22Rv1 (cell line): ENCODE data around the gene SPIC.

Experiments used
- H3K27ac ChIP-seq: fragments of 450-650 bp; 2 replicates; pipeline ENCODE4 v1.5.1; 2017
- ZFX ChIP-seq: fragments of 450-650 bp; IDR thresholded peaks from 2 replicates; pipeline ENCODE4 v1.6.1; 2017; ENCODE audit warnings: antibody characterized with exemption, borderline replicate concordance
- TF ChIP-seq, protein P1 (sequence below): fragments of 450-650 bp; IDR thresholded peaks from 2 replicates; pipeline ENCODE4 v1.5.1; 2017; ENCODE audit warnings: mild to moderate bottlenecking

SPIC gene

DNA sequence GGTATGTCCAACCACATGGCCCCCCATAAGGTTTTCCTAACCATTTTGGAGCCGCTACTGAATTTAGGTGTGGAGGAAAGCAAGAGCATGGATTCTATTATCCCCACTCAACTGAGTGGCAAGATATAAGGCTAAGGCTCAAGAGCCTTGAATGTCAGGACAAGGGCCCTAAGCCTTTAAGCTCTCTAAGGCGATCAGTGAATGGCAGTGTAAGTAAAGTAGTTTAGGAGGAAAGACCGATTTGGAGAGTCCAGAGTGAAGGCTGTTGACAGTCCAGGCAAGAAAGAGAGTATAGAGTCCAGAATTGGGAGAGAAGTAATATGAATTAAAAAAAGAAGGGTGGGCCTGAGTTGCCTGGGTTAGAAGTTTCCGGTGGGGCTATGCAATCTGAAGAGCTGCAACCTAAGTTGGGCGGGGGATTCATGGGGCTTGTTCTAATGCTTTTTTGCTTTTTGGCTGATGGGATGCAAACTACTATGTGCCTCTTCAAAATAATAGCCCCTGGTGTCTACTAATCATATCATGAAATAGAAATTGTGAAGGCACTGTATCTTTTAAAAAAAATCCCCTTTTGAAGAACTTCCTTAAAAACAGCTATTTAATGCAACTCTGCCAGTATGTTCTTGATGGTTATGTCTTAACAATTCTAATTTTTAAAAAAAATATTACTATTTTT is at the start of gene SPIC:
TSS of gene SPIC (plus strand) at position 626 of the 676 bp plus-strand sequence. CDS start 1,569 bp downstream, outside the sequence.
- peak within 1 kb of the TSS; percentile 79 for H3K27ac ChIP-seq
- TF ChIP-seq, protein P1, sequence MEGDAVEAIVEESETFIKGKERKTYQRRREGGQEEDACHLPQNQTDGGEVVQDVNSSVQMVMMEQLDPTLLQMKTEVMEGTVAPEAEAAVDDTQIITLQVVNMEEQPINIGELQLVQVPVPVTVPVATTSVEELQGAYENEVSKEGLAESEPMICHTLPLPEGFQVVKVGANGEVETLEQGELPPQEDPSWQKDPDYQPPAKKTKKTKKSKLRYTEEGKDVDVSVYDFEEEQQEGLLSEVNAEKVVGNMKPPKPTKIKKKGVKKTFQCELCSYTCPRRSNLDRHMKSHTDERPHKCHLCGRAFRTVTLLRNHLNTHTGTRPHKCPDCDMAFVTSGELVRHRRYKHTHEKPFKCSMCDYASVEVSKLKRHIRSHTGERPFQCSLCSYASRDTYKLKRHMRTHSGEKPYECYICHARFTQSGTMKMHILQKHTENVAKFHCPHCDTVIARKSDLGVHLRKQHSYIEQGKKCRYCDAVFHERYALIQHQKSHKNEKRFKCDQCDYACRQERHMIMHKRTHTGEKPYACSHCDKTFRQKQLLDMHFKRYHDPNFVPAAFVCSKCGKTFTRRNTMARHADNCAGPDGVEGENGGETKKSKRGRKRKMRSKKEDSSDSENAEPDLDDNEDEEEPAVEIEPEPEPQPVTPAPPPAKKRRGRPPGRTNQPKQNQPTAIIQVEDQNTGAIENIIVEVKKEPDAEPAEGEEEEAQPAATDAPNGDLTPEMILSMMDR: no peak
- no peak for TF ChIP-seq ZFX

- no peak for TF ChIP-seq ZFX
- TF ChIP-seq, protein P1: no peak
- H3K27ac ChIP-seq: no peak overlapping the region
These were observed 44.7 kb upstream of the SPIC start for GRCh38 chr12:101430456-101430855.

- TF ChIP-seq, protein P1: no peak
- no peak for TF ChIP-seq ZFX
- no peak overlapping the region for H3K27ac ChIP-seq
These were observed 39.0 kb upstream of the SPIC start for GRCh38 chr12:101436136-101436535.

DNA sequence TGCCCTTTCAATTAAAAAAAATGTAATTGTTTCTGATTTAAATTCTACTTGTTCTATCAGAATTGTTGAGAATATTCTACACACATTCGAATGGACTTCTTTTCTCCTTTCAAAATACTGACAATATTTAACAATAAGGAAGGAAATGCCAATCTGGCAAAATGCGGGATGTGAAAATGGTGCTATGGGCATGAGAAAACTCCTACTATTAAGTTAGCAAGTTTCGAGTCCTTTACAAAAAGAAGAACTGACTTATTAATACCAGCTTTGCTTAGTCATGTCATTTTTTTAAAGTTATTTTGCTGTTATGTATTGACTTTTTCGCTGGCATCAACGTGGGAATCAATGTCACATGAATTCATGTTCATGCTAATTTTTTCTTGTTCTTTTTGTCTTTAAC is 35.9 kb upstream of the SPIC start:
- no peak for TF ChIP-seq ZFX
- TF ChIP-seq, protein P1: no peak

DNA sequence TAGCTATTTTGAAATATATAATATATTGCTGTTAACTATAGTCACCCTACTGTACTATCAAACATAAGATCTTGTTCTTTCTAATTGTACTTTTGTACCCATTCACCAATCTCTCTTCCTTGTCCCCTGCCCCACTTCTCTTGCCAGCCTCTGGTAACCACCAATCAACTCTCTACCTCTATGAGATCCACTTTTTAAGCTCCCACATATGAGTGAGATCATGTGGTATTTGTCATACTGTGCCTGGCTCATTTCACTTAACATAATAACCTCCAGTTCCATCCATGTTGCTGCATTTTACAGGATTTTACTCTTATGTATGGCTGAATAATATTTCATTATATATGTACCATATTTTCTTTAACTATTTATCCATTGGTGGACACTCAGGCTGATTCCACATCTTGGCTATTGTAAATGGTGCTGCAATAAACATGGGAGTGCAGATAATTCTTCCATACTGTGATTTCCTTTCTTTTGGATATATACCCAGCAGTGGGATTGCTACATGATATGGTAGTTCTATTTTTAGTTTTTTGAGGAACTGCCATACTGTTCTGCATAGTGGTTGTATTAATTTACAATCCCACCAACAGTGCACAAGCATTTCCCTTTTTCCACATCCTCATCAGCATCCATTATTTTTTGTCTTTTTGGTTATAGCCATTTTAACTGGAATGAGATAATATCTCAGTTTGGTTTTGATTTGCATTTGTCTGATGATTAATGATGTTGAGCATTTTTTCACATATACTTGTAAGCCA is 33.5 kb upstream of the SPIC start:
- TF ChIP-seq, protein P1: no peak
- TF ChIP-seq ZFX: no peak
- H3K27ac ChIP-seq: no peak overlapping the region

More for the DNA sequence above, 35.9 kb upstream of the SPIC start:
- no peak overlapping the region for H3K27ac ChIP-seq

GRCh38 chr12:101455685-101456084 is 19.5 kb upstream of the SPIC start:
- no peak overlapping the region for H3K27ac ChIP-seq
- TF ChIP-seq, protein P1: no peak
- no peak for TF ChIP-seq ZFX
